Amygdala (tissue), 56 donors: Measurements from ENCODE around the gene EVA1A.

Source experiments
- DNase-seq, 56 donors: peaks; one replicate each; lab custom pipeline; 2025; lab: John Stamatoyannopoulos, UW

EVA1A gene

GRCh38 chr2:75545922-75546321 lies 14.8 kb downstream of the EVA1A start:
- DNase-seq: no peak

- DNase-seq: no peak
These were observed 15.4 kb downstream of the EVA1A start for GRCh38 chr2:75545387-75545786.

- no peak for DNase-seq
These were observed 17.3 kb downstream of the EVA1A start for GRCh38 chr2:75543446-75543845.

GRCh38 chr2:75541430-75541829 lies 19.3 kb downstream of the EVA1A start:
- no peak for DNase-seq

- DNase-seq: no peak
These were observed 19.7 kb downstream of the EVA1A start for GRCh38 chr2:75540994-75541393.

- DNase-seq: no peak
These were observed 20.6 kb downstream of the EVA1A start for GRCh38 chr2:75539955-75540716.

- no peak for DNase-seq
These were observed 21.9 kb downstream of the EVA1A start for GRCh38 chr2:75538521-75539490.

- DNase-seq: no peak
These were observed 23.1 kb downstream of the EVA1A start for GRCh38 chr2:75537658-75538057.

- DNase-seq: no peak
These were observed 27.6 kb downstream of the EVA1A start for GRCh38 chr2:75533135-75533534.

GRCh38 chr2:75532488-75532887 lies 28.3 kb downstream of the EVA1A start:
- DNase-seq: no peak

- DNase-seq: no peak
These were observed 32.3 kb downstream of the EVA1A start for GRCh38 chr2:75528221-75528977.

GRCh38 chr2:75527676-75528075 lies 33.1 kb downstream of the EVA1A start:
- no peak for DNase-seq

- DNase-seq: no peak
These were observed 33.9 kb downstream of the EVA1A start for GRCh38 chr2:75526842-75527241.

- DNase-seq: no peak
These were observed 35.1 kb downstream of the EVA1A start for GRCh38 chr2:75525434-75526310.

GRCh38 chr2:75524276-75524911 lies 36.3 kb downstream of the EVA1A start:
- no peak for DNase-seq

- DNase-seq: no peak
These were observed 37.1 kb downstream of the EVA1A start for GRCh38 chr2:75523313-75524275.

- DNase-seq: no peak
These were observed 38.0 kb downstream of the EVA1A start for GRCh38 chr2:75522543-75523312.
